RPMI7951 (cell line): ENCODE data around the gene GPR119. TPM values are rescaled to one million over a fixed set of nuclear protein-coding genes. Genes with fewer than 3 reads are reported as not detected.
A peak's percentile ranks its signal among the peaks of the same experiment; 100 is the strongest.
"Not testable (repeated sequence)": the region's sequence is repeated elsewhere in the genome, so short reads cannot be mapped to it uniquely, and the experiment has no call there.

Experiments used
- DNase-seq: peaks from one replicate; pipeline ENCODE4 v3.0.0-alpha.2; 2012; ENCODE audit warnings: low read depth
- total RNA-seq: library from RNA; depleted of rRNA; stranded (reverse); fragments of >200 nt; shearing (Covaris generic); gene quantifications from 2 replicates; pipeline ENCODE4 v1.2.3, GENCODE V29; 2014; rRNA removed

The GPR119 gene
- total RNA-seq, result not detected in 2 replicates

- DNase-seq, result no peak
These were observed at the start of gene GPR119 for GRCh38 chrX:130385520-130385919. Gene GPR119, minus strand, starts transcription at chrX:130385674. Its CDS starts 227 bp downstream, at chrX:130385447.

DNA sequence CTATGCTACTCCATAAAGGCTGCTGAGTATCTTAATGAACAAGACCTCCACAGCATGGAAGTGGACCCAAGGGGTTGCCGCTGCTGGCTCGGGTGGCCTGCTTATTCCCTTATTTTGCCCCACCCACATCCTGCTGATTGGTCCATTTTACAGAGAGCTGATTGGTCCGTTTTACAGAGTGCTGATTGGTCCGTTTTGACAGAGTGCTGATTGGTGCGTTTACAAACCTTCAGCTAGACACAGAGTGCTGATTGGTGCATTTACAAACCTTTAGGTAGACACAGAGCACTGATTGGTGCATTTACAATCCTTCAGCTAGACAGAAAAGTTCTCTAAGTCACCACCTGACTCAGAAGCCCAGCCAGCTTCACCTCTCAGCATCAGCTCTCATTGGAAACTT lies 43.8 kb upstream of the GPR119 start:
- DNase-seq, result not testable (repeated sequence)

DNA sequence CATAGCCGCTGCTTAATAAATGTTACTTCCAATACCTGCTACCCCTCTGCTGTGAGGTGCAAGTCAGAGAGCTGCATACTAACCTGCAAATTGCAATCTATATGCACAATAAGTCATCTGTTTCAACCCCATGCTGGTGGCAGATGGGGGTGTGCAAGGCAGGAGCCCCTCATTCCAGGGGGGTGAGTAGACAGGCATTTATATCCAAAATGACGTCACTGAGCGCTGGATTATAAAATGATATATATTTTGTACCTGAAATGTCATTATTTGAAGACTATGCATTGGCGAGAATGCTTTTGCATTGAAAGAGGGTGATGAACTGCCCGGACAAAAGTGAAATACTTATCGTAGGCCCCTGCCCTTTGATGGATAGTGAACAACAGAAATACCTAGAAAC lies 41.1 kb upstream of the GPR119 start:
- DNase-seq, result no peak

DNA sequence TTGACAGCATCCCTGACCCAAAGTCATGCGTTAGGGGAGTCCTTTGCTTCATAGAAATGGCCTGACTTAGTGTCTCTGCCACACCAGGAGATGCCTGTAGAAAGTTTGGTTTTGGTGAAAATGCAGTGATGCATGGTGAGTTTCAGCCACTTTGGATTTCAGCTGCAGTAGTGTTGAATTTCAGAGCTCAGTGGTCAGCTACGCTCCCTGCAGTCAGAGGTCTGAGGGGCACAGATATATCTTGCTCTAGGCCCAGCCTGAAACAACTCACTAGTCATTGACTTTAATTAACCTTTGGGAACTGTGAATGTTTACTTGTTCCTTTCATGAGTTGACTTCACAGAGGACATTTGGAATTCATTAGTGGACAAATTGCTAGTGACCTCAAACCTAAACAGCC lies 33.8 kb upstream of the GPR119 start:
- no peak for DNase-seq

- no peak for DNase-seq
These were observed 33.3 kb upstream of the GPR119 start for GRCh38 chrX:130418740-130419139.

- DNase-seq, result no peak
These were observed 32.6 kb upstream of the GPR119 start for GRCh38 chrX:130418066-130418465.

GRCh38 chrX:130416785-130417184 lies 31.3 kb upstream of the GPR119 start:
- no peak for DNase-seq

DNA sequence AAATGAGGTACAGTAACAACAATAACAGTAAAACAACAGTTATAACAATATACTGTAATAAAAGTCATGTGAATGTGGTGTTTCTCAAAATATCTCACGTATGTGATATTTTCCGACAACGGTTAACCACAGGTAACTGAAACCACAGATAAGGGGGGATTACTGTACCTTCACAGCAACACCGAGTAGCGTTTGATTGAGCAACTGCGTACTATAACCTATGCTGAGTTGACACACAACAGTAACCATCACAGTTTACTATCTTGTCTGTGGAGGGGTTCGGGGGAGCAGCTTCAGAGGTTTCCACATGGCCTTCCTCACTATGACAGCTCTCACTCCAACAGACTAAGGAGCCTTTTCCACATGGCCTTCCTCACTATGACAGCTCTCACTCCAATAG lies 29.7 kb upstream of the GPR119 start:
- DNase-seq, result no peak

DNA sequence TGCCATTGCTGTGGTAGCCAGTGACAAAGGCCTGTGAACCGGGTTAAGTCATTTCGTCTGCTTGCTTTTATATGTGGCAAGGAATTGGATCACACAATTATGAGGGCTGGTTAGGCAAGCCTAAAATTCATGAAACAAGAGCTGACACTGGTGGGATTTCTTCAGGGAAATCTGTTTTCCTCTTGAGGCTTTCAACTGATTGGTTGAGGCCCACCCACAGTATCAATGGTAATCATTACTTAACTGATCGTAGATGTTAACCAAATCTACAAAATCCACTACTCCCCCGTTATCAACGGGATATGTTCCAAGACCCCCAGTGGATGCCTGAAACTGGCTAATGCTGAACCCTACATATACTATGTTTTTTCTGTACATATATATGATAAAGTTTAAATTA lies 29.3 kb upstream of the GPR119 start:
- DNase-seq, result no peak

- DNase-seq, result no peak
These were observed 27.9 kb upstream of the GPR119 start for GRCh38 chrX:130413415-130413814.

GRCh38 chrX:130402208-130402684 lies 16.8 kb upstream of the GPR119 start:
- DNase-seq, result no peak

GRCh38 chrX:130401415-130402207 lies 16.1 kb upstream of the GPR119 start, which contains the start of gene RBMX2:
Gene RBMX2, plus strand, starts transcription at chrX:130401987. Its CDS starts 46 bp downstream, at chrX:130402033.
- peak; percentile 63 for DNase-seq

GRCh38 chrX:130395341-130395740 lies 9.9 kb upstream of the GPR119 start:
- peak; percentile 1 for DNase-seq

DNA sequence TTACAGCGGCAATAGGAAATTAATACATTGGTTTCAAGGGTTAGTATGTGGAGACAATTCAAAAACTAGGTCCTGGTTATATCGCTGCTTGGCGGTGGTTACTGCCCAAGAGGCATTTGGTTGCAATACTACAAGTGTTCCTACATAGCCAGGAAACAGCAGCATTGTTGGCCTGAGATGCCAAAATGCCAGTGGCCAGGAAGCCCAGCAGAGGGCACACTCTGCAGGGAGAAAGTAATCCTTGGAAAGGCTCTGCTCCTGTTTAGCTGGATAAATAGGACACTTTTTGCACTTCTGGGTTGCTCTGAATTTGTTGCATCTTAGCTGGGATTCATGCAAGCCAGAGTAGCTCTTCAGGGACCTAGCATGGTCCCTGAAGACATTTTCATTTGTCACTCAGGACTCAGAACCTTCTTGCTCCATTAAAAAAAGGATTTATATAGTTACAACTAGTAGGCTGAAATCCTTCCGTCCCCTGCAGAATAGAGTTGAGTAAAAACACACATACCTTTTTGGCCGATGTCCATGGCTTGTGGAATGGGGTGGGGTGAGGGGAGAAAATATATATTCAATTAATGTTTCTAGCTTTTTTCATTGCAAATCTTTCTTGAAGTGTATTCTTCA lies 8.1 kb upstream of the GPR119 start:
- peak; percentile 28 for DNase-seq

DNA sequence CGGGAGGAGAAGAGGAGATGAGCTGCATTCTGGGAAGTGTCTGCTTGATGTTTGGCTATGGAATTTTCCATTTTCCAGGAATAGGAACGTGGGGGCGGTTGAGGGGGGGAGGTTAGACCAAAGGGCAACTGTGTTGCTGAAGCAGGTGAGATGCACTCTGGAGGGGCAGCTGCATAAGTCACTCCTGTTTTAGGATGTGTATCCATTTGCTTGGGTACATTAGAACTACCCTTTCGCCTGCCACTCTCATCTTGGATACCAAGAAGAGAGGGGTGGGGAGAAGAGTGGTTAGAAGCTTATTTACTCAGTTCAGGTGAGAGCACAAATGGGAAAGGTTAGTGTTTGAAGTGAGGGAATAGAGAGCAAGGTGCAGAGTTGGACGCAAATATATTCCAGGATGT lies 934 bp upstream of the GPR119 start:
- no peak for DNase-seq

DNA sequence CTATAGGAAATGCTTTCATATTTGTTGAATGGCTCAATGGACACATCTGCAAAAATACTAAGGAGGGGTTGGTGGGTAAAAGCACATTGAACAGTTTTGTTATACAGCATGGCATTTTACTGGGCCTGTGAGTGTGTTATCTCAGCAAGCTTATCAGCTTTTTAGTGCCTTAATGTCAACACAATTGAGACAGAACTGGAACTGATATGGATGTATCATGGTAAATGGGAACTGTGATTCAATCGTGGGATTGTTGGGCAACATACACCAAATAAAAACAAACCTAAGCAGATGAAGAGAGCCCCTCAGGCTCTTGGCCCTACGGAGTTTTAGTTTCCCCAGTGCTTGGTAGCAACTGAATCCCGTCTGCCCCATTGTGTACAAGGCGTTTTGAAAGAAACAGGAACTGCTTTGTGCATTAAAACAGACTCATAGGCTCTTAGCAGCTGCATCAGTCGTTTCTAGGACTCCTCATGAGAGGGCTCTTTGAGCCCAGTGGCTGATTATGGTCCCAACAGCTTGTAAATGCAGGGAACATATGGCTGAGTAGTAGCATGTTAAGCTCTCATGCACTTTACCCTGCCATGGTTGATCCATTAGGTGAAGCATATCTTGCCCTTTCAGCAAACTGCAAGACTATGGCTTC lies 7.3 kb downstream of the GPR119 start:
- DNase-seq, result peak; percentile 5

- no peak for DNase-seq
These were observed 9.4 kb downstream of the GPR119 start for GRCh38 chrX:130376077-130376476.

DNA sequence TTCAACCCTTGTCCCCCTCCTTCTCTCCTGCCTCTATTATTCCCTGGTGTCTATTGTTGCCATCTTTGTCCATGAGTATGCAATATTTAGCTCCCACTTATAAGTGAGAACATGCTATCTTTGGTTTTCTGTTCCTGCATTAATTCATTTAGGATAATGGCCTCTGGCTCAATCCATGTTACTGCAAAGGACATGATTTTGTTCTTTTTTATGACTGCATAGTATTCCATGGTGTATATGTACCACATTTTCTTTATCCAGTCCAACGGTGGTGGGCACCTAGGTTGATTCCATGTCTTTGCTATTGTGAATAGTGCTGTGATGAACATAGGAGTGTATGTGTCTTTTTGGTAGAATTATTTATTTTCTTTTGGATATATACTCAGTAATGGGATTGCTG lies 33.4 kb downstream of the GPR119 start:
- DNase-seq, result not testable (repeated sequence)

- no peak for DNase-seq
These were observed 33.9 kb downstream of the GPR119 start for GRCh38 chrX:130351567-130351966.

DNA sequence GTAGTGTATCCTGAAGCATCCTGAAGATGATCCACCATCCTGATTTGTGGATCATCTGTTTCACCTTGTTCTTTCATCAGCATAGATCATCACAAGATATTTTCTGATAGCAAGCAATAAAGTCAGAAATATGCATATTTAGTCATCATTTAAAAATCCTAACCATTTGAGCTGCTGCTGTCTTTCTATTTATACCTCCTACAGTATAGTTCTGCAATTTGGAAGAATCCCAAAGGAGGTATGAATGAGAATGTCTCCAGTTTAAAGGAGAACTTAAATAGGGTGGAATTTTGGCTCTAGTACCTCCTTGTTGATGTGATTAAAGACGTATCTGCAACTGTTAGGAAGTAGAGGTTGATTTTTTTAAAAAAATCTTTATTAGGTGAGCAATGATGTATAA lies 38.2 kb downstream of the GPR119 start:
- DNase-seq, result no peak

DNA sequence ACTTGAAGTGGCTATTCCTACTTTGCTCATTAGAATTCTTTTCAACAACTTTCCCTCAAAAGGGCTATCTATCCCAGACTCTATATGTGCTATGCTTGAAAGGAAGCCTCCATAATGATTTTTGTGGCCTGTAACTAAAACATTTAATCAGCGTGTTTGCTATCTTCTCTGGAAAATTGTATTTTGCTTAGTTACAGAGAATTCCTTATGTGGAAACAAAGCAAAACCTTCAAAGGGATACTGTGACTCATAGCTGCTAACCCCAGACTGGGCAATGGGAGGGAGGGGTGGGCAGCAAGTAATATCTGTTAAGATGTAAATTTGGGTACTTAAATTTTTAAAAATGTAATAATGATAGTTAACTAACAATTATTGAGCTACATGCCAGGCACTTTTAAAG lies 42.1 kb downstream of the GPR119 start:
- DNase-seq, result peak; percentile 9

GRCh38 chrX:130340271-130340670 lies 45.2 kb downstream of the GPR119 start:
- no peak for DNase-seq
